GM19468 (cell line): Measurements from ENCODE around the gene AXL.
"Not testable (repeated sequence)": the region's sequence is repeated elsewhere in the genome, so short reads cannot be mapped to it uniquely, and the experiment has no call there.

Experiments
- ATAC-seq: cut with Tn5 transposase; IDR thresholded peaks from one replicate; pipeline ENCODE4 v1.9.1; 2021; ENCODE audit warnings: mild to moderate bottlenecking, moderate library complexity, moderate number of reproducible peaks; ENCODE audit not compliant: unreplicated experiment; ENCODE audit errors: extremely low read depth

AXL gene

GRCh38 chr19:41206456-41206855 lies 12.6 kb upstream of the AXL start:
- ATAC-seq, result no peak

DNA sequence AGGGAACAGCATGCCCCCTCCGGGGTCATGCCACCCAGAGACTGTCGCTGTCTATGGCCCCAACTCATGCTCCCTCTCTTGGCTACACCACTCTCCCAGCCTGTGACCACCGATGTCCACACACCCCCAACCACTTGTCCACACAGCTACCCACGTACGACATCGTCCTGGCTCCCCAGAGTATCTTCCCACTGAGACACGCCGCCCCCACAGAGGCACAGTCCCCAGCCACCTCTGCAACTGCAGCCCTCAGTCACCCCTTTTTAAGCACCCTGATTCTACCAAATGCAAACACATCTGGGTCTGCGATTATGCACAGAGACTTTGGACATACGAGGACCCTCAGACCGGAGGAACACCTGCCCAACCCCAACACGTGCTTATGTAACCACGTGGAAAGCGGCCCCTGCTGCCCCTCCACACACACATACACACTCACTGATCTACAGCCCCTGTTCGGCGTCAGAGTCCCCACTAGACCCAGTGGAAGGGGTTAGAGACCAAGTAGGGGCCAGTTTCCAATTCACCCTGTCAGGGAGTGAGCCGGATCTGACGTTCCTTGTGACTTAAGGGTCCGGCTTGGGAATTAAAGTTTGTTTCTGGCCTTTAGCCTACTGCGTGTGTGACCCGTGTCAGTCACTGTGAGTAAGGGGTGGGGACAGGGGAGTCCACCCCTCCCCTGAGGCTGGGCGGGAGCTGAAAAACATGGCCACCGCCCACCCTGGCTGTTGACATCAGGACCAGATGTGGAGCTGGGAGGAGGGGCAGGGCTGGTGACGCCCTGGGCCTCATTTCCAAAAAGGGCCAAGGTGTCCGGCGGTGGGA lies 11.9 kb upstream of the AXL start:
- no peak for ATAC-seq

DNA sequence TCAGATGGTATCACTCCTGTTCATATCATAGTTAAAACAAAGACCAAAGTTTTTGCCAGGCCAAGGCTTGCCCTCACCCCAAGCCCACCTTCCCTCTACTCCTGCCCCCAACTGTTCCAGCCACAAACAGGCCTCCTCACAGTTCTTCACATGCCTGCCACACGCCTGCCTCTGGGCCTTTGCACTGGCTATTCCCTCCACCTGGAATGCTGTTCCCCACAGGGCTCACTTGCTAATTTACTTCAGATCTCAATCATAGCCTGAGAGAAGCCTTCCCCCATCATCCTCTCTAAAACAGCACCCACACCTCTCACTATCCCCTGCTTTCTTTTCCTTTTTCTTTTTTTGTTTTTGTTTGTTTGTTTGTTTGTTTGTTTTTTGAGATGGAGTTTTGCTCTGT lies 4.9 kb upstream of the AXL start:
- no peak for ATAC-seq

- no peak for ATAC-seq
Measured at GRCh38 chr19:41217741-41218140, 1.3 kb upstream of the AXL start.

GRCh38 chr19:41218249-41218614 lies 791 bp upstream of the AXL start:
- ATAC-seq, result no peak

GRCh38 chr19:41219924-41220567 lies 1.0 kb downstream of the AXL start:
- ATAC-seq, result no peak

GRCh38 chr19:41220811-41221210 lies 1.8 kb downstream of the AXL start:
- no peak for ATAC-seq

GRCh38 chr19:41221514-41222205 lies 2.6 kb downstream of the AXL start:
- ATAC-seq, result no peak

GRCh38 chr19:41222240-41222639 lies 3.2 kb downstream of the AXL start:
- ATAC-seq, result no peak

GRCh38 chr19:41223431-41224234 lies 4.6 kb downstream of the AXL start:
- no peak for ATAC-seq

- no peak for ATAC-seq
Measured at GRCh38 chr19:41224632-41225031, 5.6 kb downstream of the AXL start.

DNA sequence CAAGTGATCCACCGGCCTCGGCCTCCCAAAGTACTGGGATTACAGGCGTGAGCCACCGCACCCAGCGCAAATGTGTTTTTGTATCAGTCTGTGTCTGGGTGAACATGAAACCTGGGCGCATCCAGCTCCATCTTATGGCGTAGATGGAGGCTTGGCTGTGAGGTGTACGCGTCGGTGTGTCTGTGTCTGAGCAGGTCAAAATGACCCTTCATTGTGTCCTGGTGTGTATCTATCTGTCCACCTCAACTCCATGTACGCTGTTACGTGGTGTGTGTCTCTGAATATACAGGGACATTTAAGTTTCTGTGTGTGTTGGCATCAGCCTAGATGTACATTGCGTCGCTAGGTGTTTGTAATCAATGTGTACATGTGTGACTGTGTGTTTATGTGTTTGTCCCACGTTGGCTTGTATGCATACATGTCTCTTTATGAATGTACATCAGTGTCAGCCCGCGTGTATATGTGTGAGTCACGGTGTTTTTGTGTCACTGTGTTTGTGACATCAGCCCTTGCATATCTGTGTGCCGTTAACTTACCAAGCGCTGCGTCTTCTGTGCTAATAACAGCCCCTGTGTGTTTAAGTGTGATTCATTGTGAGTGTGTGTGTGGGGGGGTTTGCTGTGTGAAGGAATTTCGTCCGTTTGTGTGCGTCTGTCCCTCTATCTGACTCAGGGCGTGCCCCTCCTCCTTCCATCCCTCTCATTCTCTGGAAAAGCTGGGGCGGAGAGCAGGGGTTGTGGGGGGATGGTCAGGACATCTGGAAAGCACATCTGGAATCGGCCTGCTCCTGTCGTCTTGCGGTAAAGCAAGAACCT lies 6.4 kb downstream of the AXL start:
- ATAC-seq, result no peak

DNA sequence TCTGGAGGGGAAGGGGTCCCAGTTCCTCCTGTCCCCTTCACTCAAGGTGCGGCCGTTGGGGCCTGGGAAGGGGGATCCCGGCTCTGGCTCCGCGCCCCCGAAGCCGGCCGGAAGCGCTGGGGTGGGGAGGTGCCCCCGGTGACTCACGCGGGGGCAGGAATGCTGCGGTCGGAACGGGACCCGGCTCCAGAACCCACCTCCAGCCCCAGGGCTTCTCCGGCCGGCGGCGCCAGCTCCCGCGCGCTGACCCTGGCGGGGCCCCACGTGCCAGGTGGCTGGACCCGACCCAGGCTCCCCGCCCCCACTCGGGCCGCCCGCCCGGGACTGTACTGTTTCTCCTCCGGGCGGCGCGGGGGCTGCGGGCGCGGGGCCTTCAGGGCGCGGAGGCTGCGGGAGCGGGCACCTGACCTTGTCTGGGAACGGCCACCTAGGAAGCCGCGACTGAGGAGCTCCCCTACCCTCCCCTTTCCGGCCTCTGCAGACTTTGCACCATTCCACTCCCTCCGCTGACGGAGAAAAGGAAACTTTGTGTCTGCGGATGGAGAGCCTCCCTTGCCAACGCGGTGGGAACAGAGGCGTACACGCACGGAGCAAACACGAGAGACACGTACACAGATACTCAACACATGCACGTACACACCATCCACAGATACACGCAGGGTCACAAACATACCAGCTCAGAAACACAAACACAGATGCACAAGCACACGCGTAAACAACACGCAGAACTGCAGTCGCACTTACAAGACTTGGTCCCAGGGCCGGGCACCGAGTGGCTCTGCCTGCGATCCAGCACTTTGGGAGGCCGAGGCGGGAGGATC lies 7.2 kb downstream of the AXL start:
- no peak for ATAC-seq

DNA sequence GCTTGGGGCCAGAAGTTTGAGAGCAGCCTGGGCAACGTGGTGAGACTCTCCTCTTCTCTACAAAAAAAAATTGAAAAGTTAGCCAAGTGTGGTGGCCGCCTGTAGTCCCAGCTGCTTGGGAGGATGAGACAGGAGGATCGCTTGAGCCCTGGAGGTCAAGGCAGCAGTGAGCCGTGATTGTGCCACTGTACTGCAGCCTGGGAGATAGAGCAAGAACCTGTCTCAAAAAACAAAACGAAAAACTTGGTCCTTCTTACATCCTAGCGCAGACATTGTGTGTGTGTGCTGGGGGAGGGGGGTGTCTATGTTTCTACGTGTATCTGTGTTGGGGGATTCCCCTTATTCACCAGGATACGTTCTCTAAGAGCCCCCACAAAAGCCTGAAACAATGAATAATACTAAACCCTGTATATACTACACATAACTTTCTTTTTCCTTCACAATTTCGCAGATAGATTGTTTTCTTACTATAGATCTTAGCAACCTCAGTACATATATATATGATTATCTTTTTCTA lies 7.9 kb downstream of the AXL start:
- ATAC-seq, result no peak

DNA sequence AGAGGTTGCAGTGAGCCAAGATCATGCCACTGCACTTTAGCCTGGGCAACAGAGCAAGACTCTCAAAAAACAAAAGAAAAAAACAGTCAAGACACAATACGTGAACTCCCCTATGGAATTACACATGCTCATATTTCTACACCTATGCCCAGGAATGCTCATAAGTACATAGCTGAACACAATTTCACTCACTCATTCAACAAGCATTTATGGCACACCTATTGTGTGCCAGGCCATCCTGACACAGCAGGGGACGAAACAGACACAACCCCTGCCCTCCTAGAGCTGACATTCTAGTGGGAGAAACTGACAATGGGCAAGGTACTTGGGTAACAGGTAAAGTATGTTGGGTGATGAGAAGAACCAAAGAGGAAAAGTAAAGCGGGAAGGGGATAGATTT lies 9.5 kb downstream of the AXL start:
- no peak for ATAC-seq

- ATAC-seq, result not testable (repeated sequence)
Measured at GRCh38 chr19:41229338-41229737, 10.3 kb downstream of the AXL start.

GRCh38 chr19:41230067-41230857 lies 11.2 kb downstream of the AXL start:
- no peak for ATAC-seq

- ATAC-seq, result no peak
Measured at GRCh38 chr19:41232686-41233085, 13.7 kb downstream of the AXL start.
